SK-N-SH treated with all-trans-retinoic acid at 6 μM for 48 hours (cell line): Measurements from ENCODE around the gene HIGD2B.

ENCODE experiments used
- BACH2 ChIP-seq: fragments of 250-450 bp; sonication (Bioruptor Pico); IDR thresholded peaks from 2 replicates; pipeline ENCODE4 v1.9.0; 2021; ENCODE audit warnings: mild to moderate bottlenecking, borderline replicate concordance
- CSDC2 ChIP-seq: fragments of 250-450 bp; sonication (Bioruptor Pico); IDR thresholded peaks from 2 replicates; pipeline ENCODE4 v1.5.0; 2020; ENCODE audit warnings: mild to moderate bottlenecking, moderate library complexity
- ESRRG ChIP-seq: fragments of 250-450 bp; sonication (Bioruptor Pico); IDR thresholded peaks from 2 replicates; pipeline ENCODE4 v1.6.1; 2021; ENCODE audit warnings: mild to moderate bottlenecking
- GLIS3 ChIP-seq: fragments of 250-450 bp; sonication (Bioruptor Pico); IDR thresholded peaks from 2 replicates; pipeline ENCODE4 v1.5.0; 2020; ENCODE audit warnings: mild to moderate bottlenecking, moderate library complexity
- ISL1 ChIP-seq: fragments of 250-450 bp; sonication (Bioruptor Pico); IDR thresholded peaks from 2 replicates; pipeline ENCODE4 v2.1.2; 2022; ENCODE audit warnings: mild to moderate bottlenecking, moderate library complexity
- OSR1 ChIP-seq: fragments of 250-450 bp; sonication (Bioruptor Pico); IDR thresholded peaks from 2 replicates; pipeline ENCODE4 v1.8.0; 2022; ENCODE audit warnings: moderate library complexity, mild to moderate bottlenecking, inconsistent platforms
- PATZ1 ChIP-seq: fragments of 250-450 bp; sonication (Bioruptor Pico); IDR thresholded peaks from 2 replicates; pipeline ENCODE4 v1.8.0; 2020; ENCODE audit warnings: mild to moderate bottlenecking, moderate library complexity, borderline replicate concordance
- PPARA ChIP-seq: fragments of 250-450 bp; sonication (Bioruptor Pico); IDR thresholded peaks from 2 replicates; pipeline ENCODE4 v1.5.0; 2020; ENCODE audit warnings: mild to moderate bottlenecking, borderline replicate concordance
- TOX ChIP-seq: fragments of 250-450 bp; sonication (Bioruptor Pico); IDR thresholded peaks from 2 replicates; pipeline ENCODE4 v1.8.0; 2021; ENCODE audit warnings: mild to moderate bottlenecking, moderate library complexity, borderline replicate concordance
- ZNF70 ChIP-seq: fragments of 450-650 bp; formaldehyde crosslinking; IDR thresholded peaks from 2 replicates; pipeline ENCODE4 v1.5.0; 2020; ENCODE audit warnings: mild to moderate bottlenecking, moderate library complexity

- TF ChIP-seq PPARA (CRISPR knock-in tag) = no peak
- no peak for TF ChIP-seq GLIS3 (CRISPR knock-in tag)
- no peak for TF ChIP-seq PATZ1 (CRISPR knock-in tag)
- no peak for TF ChIP-seq ESRRG
- TF ChIP-seq TOX = no peak
- no peak for TF ChIP-seq BACH2 (CRISPR knock-in tag)
- TF ChIP-seq ISL1 (CRISPR knock-in tag) = no peak
- no peak for TF ChIP-seq ZNF70 (CRISPR knock-in tag)
- TF ChIP-seq OSR1 (CRISPR knock-in tag) = no peak
- no peak for TF ChIP-seq CSDC2 (CRISPR knock-in tag)
These were observed 48.2 kb upstream of the HIGD2B start for GRCh38 chr15:72733941-72734738.
